WERI-Rb-1 (cell line): ENCODE results near the gene ENOX1.
"Not testable (repeated sequence)": the region's sequence is repeated elsewhere in the genome, so short reads cannot be mapped to it uniquely, and the experiment has no call there.

ENCODE experiments used
- DNase-seq: peaks from one replicate; pipeline ENCODE4 v3.0.0-alpha.2; 2020
- H3K27ac ChIP-seq: fragments of 250-450 bp; sonication (Bioruptor Pico); 2 replicates; pipeline ENCODE4 v1.5.1; 2020; ENCODE audit warnings: mild to moderate bottlenecking, moderate library complexity
- H3K27me3 ChIP-seq: fragments of 250-450 bp; sonication (Bioruptor Pico); 2 replicates; pipeline ENCODE4 v1.5.1; 2021; ENCODE audit warnings: mild to moderate bottlenecking, low read depth, moderate library complexity; ENCODE audit not compliant: insufficient read depth, severe bottlenecking
- H3K36me3 ChIP-seq: fragments of 250-450 bp; sonication (Bioruptor Pico); 2 replicates; pipeline ENCODE4 v1.5.1; 2020; ENCODE audit warnings: mild to moderate bottlenecking, moderate library complexity
- H3K4me3 ChIP-seq: 2 replicates; pipeline ENCODE4 v1.5.1; 2011; ENCODE audit warnings: low read depth, mild to moderate bottlenecking, control low read depth, low read length
- H3K9me3 ChIP-seq: fragments of 250-450 bp; sonication (Bioruptor Pico); 2 replicates; pipeline ENCODE4 v1.5.1; 2021; ENCODE audit warnings: mild to moderate bottlenecking, moderate library complexity; ENCODE audit not compliant: severe bottlenecking
- CTCF ChIP-seq: IDR thresholded peaks from 2 replicates; pipeline ENCODE4 v1.5.1; 2011; ENCODE audit warnings: low read depth, mild to moderate bottlenecking, control low read depth, inconsistent platforms, low read length

The ENOX1 gene

DNA sequence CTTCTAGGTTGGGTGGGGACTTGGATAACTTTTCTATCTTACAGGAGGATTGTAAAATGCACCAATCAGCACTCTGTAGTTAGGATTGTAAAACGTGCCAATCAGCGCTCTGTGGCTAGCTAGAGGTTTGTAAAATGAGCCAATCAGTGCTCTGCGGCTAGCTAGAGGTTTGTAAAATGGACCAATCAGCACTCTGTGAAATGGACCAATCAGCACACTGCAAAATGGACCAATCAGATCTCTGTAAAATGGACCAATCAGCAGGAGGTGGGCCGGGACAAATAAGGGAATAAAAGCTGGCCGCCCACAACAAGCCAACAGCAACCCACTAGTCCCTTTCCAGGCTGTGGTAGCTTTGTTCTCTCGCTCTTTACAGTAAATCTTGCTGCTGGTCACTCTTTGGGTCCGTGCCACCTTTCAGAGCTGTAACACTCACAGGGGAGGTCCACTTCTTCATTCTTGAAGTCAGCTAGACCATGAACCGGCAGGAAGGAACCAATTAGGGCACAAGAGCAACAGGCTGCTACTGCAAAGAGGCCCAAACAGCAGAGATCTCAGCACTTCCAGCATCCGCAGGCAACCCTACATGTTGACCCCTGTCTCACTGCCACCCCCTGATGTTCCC lies 606.6 kb downstream of the ENOX1 start:
- Histone ChIP-seq H3K36me3 (no peaks in the 10 kb centered on the region), H3K27ac (no peak overlapping the region), H3K27me3 (no peaks in the 10 kb centered on the region), H3K9me3 (no peaks in the 10 kb centered on the region), H3K4me3 (no peak overlapping the region)
- DNase-seq: no peak
- no peak for TF ChIP-seq CTCF

GRCh38 chr13:43171489-43171888 lies 615.3 kb downstream of the ENOX1 start:
- no peak for TF ChIP-seq CTCF
- no peaks in the 10 kb centered on the region for H3K9me3 ChIP-seq
- no peak overlapping the region for H3K27ac ChIP-seq
- H3K36me3 ChIP-seq: no peaks in the 10 kb centered on the region
- no peaks in the 10 kb centered on the region for H3K27me3 ChIP-seq
- DNase-seq: no peak
- H3K4me3 ChIP-seq: no peak overlapping the region

DNA sequence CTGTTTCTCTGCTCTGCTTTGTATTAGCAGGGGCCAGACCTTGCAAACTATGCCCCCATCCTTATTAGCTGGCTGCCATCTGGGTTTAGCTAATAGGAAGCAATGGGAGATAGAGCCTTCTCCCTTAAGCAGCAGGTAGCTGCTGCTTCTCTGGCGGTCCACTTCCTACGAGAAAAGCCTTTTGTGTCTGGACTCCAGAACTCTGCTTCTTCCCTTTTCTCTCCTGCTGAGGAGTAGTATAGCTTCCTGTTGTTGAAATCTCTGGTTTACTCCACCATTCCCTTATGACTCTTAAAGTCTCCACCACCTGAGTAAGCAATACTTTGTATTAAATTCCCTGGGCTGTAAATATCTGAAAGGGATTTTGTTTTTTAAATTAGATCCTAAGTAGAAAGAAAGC lies 616.3 kb downstream of the ENOX1 start:
- Histone ChIP-seq H3K9me3 (no peaks in the 10 kb centered on the region), H3K27ac (no peak overlapping the region), H3K27me3 (no peaks in the 10 kb centered on the region), H3K36me3 (no peaks in the 10 kb centered on the region), H3K4me3 (no peak overlapping the region)
- no peak for DNase-seq
- TF ChIP-seq CTCF: no peak

DNA sequence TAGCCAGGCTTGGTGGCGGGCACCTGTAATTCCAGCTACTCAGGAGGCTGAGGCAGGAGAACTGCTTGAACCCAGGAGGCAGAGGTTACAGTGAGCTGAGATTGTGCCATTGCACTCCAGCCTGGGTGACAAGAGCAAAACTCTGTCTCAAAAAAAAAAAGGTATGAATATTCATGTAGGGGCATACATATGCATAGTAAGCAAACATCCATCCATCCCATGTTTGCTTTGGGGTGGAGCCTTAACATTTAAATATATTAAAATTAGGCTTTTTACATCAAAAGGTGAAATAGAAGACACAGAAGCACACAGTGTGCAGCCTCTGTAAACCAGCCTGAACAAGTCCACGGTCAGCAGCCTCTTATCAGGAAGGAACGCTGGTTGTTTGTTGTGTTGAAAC lies 618.3 kb downstream of the ENOX1 start:
- H3K9me3 ChIP-seq, H3K4me3 ChIP-seq, H3K27me3 ChIP-seq, DNase-seq, H3K27ac ChIP-seq, H3K36me3 ChIP-seq: not testable (repeated sequence)

GRCh38 chr13:43167731-43168130 lies 619.0 kb downstream of the ENOX1 start:
- TF ChIP-seq CTCF: no peak
- H3K9me3 ChIP-seq: no peaks in the 10 kb centered on the region
- H3K4me3 ChIP-seq: no peak overlapping the region
- no peaks in the 10 kb centered on the region for H3K27me3 ChIP-seq
- H3K27ac ChIP-seq: no peak overlapping the region
- no peak for DNase-seq
- no peaks in the 10 kb centered on the region for H3K36me3 ChIP-seq

DNA sequence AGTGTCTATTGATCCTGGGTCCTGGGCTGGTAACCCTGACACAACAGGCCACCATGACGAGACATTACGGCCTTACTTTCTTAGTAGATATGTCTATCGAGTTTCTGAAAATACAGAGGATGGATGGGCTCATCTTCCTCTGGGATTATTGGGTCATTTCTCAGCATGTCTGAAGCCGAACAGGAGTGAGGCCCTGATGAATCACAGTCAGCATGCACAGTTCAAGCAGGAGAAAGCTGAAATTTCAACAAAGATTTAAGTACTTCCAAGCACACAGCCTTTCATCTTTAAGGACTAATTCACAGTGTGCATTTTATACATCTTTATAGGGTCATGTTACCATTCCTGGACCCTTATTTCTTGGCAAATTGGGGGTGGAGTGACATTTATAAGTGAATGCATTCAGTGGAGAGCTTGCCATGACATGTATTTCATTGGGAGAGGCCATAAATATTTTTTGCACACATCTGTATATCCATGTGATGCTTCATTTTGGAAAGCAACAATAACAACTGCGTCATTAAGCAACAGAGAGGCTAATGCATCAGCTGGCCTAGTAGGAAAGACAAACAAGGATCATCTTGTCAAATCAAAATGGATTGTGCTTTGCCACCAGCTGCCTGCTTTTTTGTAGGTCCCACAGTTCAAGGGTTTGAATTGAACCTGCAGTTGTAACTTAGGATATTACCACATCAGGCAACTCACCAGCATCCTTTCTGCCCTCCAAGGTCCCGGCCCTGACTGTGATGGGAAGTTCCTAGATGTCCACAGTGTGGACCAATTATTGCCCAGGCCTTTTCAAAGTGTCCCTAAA lies 619.9 kb downstream of the ENOX1 start:
- H3K36me3 ChIP-seq: no peaks in the 10 kb centered on the region
- no peak for TF ChIP-seq CTCF
- H3K27me3 ChIP-seq: no peaks in the 10 kb centered on the region
- H3K9me3 ChIP-seq: no peaks in the 10 kb centered on the region
- no peak overlapping the region for H3K27ac ChIP-seq
- H3K4me3 ChIP-seq: no peak overlapping the region
- DNase-seq: no peak
